22Rv1 (cell line): Measurements from ENCODE around the gene CTNNA1.

ENCODE experiments used
- CTCF ChIP-seq: fragments of 450-650 bp; IDR thresholded peaks from 2 replicates; pipeline ENCODE4 v1.5.1; 2017; ENCODE audit warnings: mild to moderate bottlenecking
- ZFX ChIP-seq: fragments of 450-650 bp; IDR thresholded peaks from 2 replicates; pipeline ENCODE4 v1.6.1; 2017; ENCODE audit warnings: antibody characterized with exemption, borderline replicate concordance

- TF ChIP-seq CTCF (no peak), ZFX (no peak)
Observed at GRCh38 chr5:138965626-138966025, 212.4 kb downstream of the CTNNA1 start.
